Stimulated activated CD8-positive, alpha-beta memory T cell treated with anti-CD3 and anti-CD28 coated beads, Interleukin-12 subunit alpha, Interleukin-12 subunit beta, amount 100 ng/mL, for 1 hour (primary cell): ENCODE measurements around the gene TAF1D.

Experiments used
- DNase-seq: peaks from one replicate; pipeline ENCODE4 v3.0.0-alpha.2; 2020; ENCODE audit warnings: low read depth

Gene TAF1D

DNA sequence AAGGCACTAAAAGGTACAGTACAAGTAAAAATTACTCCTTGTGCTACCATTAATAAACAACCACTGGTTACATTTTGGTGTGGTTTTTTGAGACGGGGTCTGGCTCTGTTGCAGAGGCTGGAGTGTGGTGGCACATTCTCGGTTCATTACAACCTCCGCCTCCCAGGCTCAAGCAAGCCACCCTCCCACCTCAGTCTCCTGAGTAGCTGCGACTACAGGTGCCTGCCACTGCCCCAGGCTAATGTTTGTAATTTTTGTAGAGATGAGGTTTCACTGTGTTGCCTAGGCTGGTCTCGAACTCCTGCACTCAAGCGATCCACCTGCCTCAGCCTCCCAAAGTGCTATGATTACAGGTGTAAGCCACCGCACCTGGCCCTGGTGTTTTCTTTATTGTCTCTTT lies 20.8 kb downstream of the TAF1D start:
- no peak for DNase-seq

GRCh38 chr11:93719310-93719709 lies 22.0 kb downstream of the TAF1D start:
- DNase-seq: no peak

DNA sequence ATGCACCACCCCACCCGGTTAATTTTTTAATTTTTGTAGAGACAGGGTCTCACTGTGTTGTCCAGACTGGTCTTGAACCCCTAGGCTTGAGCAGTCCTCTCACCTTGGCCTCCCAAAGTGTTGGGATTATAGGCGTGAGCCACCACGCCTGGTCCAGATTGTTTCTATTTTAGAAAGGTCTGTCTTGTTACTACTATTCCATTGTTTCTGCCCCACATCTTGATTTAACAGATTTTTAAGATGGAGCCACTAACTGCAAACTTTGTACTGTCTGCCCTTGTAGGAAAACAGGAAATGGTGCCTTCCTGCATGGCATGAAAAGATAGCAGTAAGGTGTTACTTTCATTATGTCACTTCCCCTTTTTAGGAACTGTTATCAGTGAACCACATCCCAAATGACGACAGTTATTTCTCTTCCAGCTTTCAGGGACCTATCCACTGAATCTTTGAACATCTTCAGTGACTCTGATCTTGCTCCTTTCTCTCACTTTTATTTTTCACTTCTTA lies 23.2 kb downstream of the TAF1D start:
- no peak for DNase-seq

DNA sequence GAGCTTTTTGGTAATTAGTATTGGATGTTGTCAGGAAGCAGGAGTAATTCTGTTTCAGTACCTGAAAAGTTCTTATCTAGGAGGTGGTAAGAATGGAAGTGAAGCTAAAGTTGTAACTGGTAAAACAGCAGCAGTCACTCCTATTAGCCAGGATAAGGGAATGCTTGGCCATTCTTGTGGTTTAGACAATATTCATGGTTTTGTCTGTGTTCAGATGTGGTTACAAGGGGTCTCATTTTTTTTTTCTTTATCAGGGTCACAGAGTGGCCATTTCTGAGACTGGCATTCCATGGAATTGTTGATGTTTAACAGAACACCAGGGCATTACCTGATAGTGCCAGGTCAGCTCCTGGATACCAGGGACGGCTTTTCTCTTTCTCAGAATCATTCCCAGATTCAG lies 23.8 kb downstream of the TAF1D start:
- no peak for DNase-seq

DNA sequence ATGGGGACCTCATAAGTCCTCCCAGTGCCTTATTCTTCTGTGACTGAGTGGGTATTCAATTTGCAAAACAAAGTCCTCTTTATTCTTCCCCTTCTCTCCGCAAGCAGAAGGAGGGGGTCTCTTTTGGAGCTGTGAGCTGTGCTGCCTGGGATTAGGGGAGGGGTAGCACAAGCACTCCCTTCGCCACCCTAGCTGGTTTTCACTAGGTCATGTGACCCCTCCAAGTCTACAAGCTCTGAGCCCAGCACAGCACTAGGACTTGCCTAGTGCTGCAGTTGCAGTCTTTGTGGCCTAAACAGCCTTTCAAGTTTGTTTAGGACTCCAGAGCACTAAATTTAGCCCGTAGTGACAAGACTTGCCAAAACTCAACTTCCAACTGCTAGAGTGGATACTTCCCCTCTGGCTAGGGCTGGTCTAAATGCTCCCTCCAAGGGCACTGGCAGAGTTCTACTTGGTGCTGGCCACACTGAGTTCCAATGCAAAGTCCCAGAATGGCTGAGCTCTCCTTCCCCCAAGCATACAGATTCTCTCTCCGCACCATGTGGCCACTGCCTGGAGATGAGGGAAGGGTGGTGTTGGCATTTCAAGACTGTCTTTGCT lies 25.4 kb downstream of the TAF1D start:
- DNase-seq: no peak

DNA sequence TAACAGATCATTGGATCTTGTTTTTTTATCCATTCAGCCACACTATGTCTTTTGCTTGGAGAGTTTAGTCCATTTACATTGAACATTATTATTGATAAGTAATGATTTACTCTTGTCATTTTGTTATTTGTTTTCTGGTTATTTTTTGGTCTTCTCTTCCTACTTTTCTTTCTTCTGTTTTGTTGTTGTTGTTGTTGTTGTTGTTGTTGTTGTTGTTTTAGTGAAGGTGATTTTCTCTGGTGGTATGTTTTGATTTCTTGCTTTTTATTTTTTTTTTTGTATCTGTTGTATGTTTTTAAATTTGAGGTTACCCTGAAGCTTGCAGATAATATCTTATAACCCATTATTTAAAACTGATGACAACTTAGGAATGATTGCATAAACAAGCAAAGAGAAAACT lies 28.6 kb downstream of the TAF1D start:
- DNase-seq: no peak

DNA sequence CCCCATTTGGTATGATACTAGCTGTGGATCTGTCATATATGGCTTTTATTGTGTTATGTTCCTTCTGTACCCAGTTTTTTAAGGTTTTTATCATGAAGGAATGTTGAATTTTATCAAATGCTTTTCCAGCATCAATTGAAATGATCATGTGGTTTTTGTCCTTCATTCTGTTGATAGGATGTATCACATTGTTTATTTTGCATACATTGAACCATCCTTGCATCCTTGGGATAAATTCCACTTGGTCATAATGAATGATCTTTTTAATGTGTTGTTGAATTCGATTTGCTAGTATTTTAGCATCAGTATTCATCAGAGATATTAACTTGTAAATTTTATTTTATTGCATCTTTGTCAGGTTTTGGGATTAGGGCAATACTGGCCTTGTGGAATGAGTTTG lies 31.1 kb downstream of the TAF1D start:
- no peak for DNase-seq

DNA sequence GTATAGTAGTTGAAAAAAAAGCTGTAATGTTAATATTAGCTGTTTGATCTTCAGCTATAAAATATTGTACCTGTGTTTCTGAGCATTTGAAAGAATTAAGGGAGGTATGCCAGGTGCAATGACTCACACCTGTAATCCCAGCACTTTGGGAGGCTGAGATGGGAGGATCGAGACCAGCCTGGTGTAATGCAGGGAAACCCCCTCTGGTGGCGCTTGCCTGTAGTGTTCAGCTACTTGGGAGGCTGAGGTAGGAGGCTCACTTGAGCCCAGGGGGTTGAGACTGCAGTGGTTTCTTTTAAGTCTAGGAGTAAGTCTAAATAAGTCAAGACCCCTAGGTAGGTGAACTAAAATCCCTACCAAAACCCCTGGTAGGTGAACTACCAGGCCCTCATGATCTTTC lies 37.1 kb downstream of the TAF1D start:
- no peak for DNase-seq

DNA sequence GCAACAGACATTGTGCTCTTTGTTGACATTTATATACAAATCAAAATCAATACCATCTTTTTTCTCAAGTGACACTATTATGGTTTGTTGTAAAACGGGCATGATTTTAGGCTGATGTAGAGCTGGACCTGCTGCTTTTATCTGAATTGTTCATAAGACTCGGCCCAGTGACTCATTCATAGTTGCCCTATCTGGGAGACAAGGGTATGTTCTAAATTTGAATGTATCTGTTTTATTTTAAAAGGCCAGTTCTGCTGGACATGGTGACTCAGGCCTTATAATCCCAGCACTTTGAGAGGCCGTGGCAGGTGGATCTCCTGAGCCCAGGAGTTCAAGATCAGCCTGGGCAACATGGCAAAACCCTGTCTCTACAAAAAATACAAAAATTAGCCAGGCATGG lies 40.5 kb downstream of the TAF1D start:
- DNase-seq: no peak

DNA sequence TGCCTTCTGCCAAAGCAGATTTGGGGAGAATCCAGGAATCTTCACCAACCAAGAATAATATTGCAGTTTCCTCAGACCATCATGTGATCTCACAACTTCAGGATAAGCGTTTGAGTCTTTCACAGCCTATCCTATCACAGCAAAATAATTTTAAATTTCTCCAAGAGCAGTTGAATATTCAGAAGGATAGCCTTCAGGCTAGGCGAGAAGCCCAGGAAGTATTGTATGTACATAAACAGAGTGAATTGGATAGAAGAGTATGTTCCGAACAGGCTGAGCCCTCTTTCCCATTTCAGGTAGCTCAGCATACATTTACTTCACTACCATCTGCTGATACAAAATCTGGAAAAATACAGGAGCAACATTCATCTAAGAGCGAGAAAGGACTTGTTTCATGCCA lies 43.7 kb downstream of the TAF1D start:
- no peak for DNase-seq

DNA sequence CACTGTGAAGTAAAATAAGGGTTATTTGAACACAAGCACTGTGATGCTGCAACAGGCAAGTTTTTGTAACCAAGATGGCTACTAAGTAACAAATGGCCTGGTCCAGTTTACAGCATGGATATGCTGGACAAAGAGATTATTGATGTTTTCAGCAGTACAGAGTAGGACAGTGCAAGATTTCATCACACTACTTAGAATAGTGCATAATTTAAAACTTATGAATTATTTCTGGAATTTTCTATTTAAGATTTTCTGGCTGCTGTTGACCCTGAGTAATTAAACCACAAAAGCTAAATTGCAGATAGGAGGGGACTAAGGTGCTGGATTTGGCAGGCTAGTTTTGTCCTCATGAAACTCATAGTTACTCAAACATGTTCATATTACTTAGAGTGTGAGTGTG lies 46.7 kb downstream of the TAF1D start:
- no peak for DNase-seq

GRCh38 chr11:93694109-93694508 lies 47.2 kb downstream of the TAF1D start:
- no peak for DNase-seq

DNA sequence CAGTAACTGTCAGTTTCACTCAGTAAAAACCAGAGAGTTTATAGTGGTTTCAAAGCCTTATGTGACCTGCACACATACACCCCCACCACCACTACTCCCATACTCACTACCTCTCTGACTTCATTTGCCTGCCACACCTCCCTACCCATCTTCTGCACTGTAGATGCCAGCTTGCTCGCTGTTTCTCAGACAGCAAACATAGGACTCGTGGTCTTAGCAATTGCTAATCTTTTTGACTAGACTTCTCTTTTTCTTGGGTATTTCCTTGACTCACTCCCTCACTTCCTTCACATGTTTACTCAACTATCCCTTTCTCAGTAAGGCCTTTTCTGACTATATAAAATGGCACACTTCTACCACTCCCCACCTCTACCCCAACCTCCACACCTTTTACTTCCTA lies 52.1 kb downstream of the TAF1D start:
- DNase-seq: no peak

DNA sequence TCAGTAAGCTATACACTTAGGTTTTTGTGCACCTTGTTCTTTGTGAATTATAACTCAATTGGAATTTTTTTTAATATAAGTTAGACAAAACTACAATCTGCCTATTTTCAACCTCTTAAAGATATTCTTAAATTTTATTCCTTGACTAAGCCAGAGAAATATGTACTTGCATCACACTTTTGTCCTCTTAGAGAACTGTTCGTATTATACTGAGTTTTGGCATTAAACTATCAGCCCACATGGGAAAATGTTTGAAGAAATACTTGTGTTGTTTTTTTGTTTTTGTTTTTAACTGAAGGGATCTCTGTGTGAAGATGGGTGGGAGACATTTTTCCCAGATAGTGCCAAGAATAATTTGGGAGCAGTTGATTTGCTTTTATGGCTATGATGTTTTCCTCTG lies 54.5 kb downstream of the TAF1D start:
- DNase-seq: no peak

DNA sequence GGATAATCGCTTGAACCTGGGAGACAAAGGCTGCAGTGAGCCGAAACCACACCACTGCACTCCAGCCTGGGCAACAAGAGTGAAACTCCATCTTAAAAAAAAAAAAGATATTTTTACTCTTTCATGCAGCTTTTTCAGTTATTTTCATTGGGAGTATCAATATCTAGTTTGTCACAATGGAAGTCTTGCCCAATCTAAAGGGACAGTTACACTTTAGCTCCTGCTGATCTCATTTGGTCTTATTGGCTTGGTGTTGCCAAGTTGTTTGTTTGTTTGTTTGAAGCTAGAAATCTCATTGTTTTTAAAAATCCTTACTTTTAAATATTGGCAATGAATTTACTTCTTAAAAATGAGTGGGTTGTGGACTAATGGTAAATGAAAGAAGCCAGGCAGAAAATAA lies 55.1 kb downstream of the TAF1D start:
- no peak for DNase-seq
